Fibroblast of lung (primary cell): ENCODE results near the gene ACO2. TPM values are rescaled to one million over a fixed set of nuclear protein-coding genes. Genes with fewer than 3 reads are reported as not detected.

ENCODE experiments used
- DNase-seq, 2 donors: peaks; one replicate each; pipeline versions ENCODE4 v3.0.0 to v3.0.0-alpha.2; 2010; ENCODE audit warnings: low read depth in 2 of 2
- H2AFZ ChIP-seq: 2 replicates; pipeline ENCODE4 v1.5.1; 2012; ENCODE audit warnings: low read length, control low read depth, inconsistent platforms
- H3K27ac ChIP-seq: 2 replicates; pipeline ENCODE4 v1.5.1; 2011; ENCODE audit warnings: low read length, control low read depth; ENCODE audit not compliant: insufficient read depth
- H3K27me3 ChIP-seq: 2 replicates; pipeline ENCODE4 v1.5.1; 2011; ENCODE audit warnings: mild to moderate bottlenecking, low read length; ENCODE audit not compliant: control insufficient read depth, insufficient read depth
- H3K36me3 ChIP-seq: 2 replicates; pipeline ENCODE4 v1.5.1; 2011; ENCODE audit warnings: low read length; ENCODE audit not compliant: control insufficient read depth, insufficient read depth
- H3K4me1 ChIP-seq: 2 replicates; pipeline ENCODE4 v1.5.1; 2011; ENCODE audit warnings: low read length; ENCODE audit not compliant: control insufficient read depth, insufficient read depth; ENCODE audit errors: extremely low read depth
- H3K4me2 ChIP-seq: 2 replicates; pipeline ENCODE4 v1.5.1; 2011; ENCODE audit warnings: low read length, control low read depth; ENCODE audit not compliant: insufficient read depth; ENCODE audit errors: extremely low read depth
- H3K4me3 ChIP-seq, 4 experiments: fragments of 200-600 bp in 1 of 4; sonication (generic) in 1 of 4; replicated peaks in 1 of 4; 2 replicates each; pipeline ENCODE4 v1.5.1; 2011 to 2016; ENCODE audit warnings: low read length in 4 of 4, low read depth in 3 of 4, mild to moderate bottlenecking in 3 of 4, control low read depth in 2 of 4, inconsistent platforms in 1 of 4, mixed read lengths in 1 of 4; ENCODE audit not compliant: insufficient read depth in 1 of 4; ENCODE audit errors: control extremely low read depth in 1 of 4
- H3K79me2 ChIP-seq: 2 replicates; pipeline ENCODE4 v1.5.1; 2012; ENCODE audit warnings: mild to moderate bottlenecking, low read length, inconsistent platforms; ENCODE audit not compliant: control insufficient read depth, insufficient read depth
- H3K9ac ChIP-seq: 2 replicates; pipeline ENCODE4 v1.5.1; 2011; ENCODE audit warnings: mild to moderate bottlenecking, low read length, control low read depth; ENCODE audit not compliant: insufficient read depth
- H3K9me3 ChIP-seq: 2 replicates; pipeline ENCODE4 v1.5.1; 2012; ENCODE audit warnings: low read depth, low read length; ENCODE audit not compliant: control insufficient read depth, insufficient read depth
- H4K20me1 ChIP-seq: 2 replicates; pipeline ENCODE4 v1.5.1; 2011; ENCODE audit warnings: low read length; ENCODE audit not compliant: control insufficient read depth, insufficient read depth; ENCODE audit errors: extremely low read depth
- EZH2 ChIP-seq: IDR thresholded peaks from 2 replicates; pipeline ENCODE4 v1.5.1; 2012; ENCODE audit warnings: low read length, control low read depth, mild to moderate bottlenecking; ENCODE audit errors: missing control alignments
- polyA plus RNA-seq, 2 donors: library from polyadenylated mRNA; depleted of rRNA in 1 of 2; stranded (reverse) in 1 of 2; unstranded in 1 of 2; fragments of >200 nt; gene quantifications; 2 replicates each; pipeline ENCODE4 v1.2.1, GENCODE V29; 2011 to 2012; ENCODE audit warnings: missing spikeins in 1 of 2
- total RNA-seq: library from RNA; depleted of rRNA; stranded (reverse); fragments of >200 nt; gene quantifications from 2 replicates; pipeline ENCODE4 v1.2.1, GENCODE V29; 2014
- TF ChIP-seq, protein P1 (sequence below), 2 donors: IDR thresholded peaks in 1 of 2; conservative IDR thresholded peaks in 1 of 2; 1 replicate in 1 of 2; 2 replicates in 1 of 2; pipeline ENCODE4 v1.5.1; 2011 to 2012; ENCODE audit warnings: low read length in 2 of 2, control low read depth in 1 of 2, inconsistent platforms in 1 of 2, low read depth in 1 of 2, mild to moderate bottlenecking in 1 of 2

ACO2 gene
- total and polyA plus RNA-seq, 2 donors (not counting 1 experiment from before 2014, with no cell fraction given): 37.6 to 80.3 TPM

DNA sequence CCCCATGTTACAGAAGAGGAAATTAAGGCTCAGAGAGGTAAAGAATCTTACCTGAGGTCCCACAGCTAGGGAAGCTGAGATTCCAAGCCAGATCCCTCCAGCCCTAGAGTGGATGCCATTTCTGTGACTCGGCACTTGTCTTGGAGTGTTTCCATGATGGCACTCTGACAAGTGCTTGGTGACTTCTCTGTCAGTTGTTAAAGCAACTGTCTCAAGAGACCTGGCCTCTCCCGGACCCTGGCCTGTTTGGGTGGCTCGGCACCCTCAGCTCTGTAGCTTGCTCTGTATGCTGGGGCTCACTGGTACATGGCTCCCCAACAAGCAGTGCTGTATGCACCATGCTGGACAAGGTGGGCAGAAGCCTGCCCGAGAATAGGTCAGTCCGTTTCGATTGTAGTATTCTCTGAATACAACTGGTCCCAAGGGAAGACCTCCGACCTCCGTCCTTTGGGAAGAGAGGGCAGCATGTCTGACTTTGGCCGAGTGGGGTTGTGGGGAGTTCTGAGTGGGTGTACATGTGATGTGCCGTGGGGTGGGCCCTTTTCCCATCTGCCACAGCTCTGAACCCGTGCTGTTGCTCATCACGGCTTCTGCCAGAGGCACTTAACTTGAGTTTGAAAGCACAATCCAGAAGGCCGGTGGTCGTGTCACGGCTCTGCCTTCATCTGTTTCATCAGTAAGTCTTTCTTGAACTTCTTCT lies 12.4 kb downstream of the ACO2 start:
- no peak for TF ChIP-seq EZH2
- TF ChIP-seq, protein P1, sequence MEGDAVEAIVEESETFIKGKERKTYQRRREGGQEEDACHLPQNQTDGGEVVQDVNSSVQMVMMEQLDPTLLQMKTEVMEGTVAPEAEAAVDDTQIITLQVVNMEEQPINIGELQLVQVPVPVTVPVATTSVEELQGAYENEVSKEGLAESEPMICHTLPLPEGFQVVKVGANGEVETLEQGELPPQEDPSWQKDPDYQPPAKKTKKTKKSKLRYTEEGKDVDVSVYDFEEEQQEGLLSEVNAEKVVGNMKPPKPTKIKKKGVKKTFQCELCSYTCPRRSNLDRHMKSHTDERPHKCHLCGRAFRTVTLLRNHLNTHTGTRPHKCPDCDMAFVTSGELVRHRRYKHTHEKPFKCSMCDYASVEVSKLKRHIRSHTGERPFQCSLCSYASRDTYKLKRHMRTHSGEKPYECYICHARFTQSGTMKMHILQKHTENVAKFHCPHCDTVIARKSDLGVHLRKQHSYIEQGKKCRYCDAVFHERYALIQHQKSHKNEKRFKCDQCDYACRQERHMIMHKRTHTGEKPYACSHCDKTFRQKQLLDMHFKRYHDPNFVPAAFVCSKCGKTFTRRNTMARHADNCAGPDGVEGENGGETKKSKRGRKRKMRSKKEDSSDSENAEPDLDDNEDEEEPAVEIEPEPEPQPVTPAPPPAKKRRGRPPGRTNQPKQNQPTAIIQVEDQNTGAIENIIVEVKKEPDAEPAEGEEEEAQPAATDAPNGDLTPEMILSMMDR (conservative IDR thresholded peaks at IDR 0.05 in 1 of 2, IDR thresholded peaks at IDR 0.05 in 1 of 2; ENCODE audit: low read depth in 1 of 2, low read length in 2 of 2): no peak
- Histone ChIP-seq H3K9ac (no peak overlapping the region), H3K9me3 (no peaks in the 10 kb centered on the region), H3K79me2 (peaks cover 54% of the 10 kb centered on the region), H3K36me3 (no peaks in the 10 kb centered on the region), H4K20me1 (no peaks in the 10 kb centered on the region), H3K27me3 (no peaks in the 10 kb centered on the region), H3K4me2 (peak overlapping the region; percentile 32), H3K4me1 (peaks cover 41% of the 10 kb centered on the region), H2AFZ (no peak overlapping the region), H3K4me3 (no peak overlapping the region), H3K27ac (peak overlapping the region; percentile 83)
- DNase-seq: peak; percentile 18 to 55

DNA sequence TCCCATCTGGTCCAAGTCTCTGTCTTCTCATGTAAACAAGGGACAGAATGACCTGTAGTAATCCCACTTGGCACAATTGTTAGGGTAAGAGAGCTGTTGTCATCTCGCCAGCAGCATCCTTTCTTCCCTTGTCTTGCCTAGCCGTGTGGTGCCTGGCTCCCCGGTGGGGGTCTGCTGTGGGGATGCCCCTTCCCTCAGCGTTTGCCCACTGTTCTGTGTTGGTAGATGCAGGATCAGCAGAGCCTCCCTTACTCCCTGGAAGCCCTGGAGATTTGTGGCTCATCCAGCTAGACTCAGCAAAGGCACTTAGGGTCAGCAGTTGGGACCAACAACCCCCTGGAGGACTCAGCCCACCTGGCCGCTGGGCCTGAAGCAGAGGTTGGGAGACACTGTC lies 13.0 kb downstream of the ACO2 start:
- peak overlapping the region; percentile 17 for H3K27ac ChIP-seq
- no peak for TF ChIP-seq EZH2
- TF ChIP-seq, protein P1 (conservative IDR thresholded peaks at IDR 0.05 in 1 of 2, IDR thresholded peaks at IDR 0.05 in 1 of 2; ENCODE audit: low read depth in 1 of 2, low read length in 2 of 2): no peak
- no peaks in the 10 kb centered on the region for H3K36me3 ChIP-seq
- no peak overlapping the region for H3K4me3 ChIP-seq
- H3K79me2 ChIP-seq: peaks cover 51% of the 10 kb centered on the region
- peaks cover 42% of the 10 kb centered on the region for H3K4me1 ChIP-seq
- H3K9me3 ChIP-seq: no peaks in the 10 kb centered on the region
- H3K9ac ChIP-seq: no peak overlapping the region
- DNase-seq: no peak
- H3K27me3 ChIP-seq: no peaks in the 10 kb centered on the region
- H3K4me2 ChIP-seq: no peak overlapping the region
- no peak overlapping the region for H2AFZ ChIP-seq
- H4K20me1 ChIP-seq: no peaks in the 10 kb centered on the region

DNA sequence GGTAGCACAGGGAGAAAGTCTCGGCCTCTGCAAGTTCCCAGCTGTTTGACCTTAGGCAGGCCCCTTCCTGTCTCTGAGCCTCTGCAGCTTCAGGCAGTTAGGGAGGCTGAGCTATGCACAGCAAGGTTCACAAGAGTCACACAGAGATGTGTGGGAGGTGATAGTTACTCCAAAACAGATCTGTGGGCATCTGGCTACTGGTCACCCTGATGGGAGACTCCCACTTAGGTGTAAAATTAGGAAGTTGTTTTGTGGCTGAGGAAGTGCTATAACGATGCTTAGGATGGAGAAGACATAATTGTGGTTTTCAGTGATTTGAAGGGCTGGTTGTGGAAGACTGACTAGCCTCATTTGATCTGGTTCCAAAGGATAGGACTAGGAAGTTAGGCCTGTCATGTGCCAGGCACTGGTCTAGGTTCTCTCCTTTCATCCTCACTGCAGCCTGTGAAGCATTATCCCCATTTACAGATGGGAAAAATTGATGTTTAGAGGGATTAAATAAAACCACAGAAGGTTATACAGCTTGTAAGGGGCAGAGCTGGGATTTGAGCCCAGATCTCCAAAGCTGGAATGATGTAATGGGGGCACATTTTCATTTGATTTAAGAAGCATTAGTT lies 13.5 kb downstream of the ACO2 start:
- H3K27me3 ChIP-seq: no peaks in the 10 kb centered on the region
- H3K4me3 ChIP-seq: no peak overlapping the region
- DNase-seq: peak; percentile 58 to 62
- H3K27ac ChIP-seq: peak overlapping the region; percentile 69
- H3K4me1 ChIP-seq: peaks cover 47% of the 10 kb centered on the region
- H3K36me3 ChIP-seq: no peaks in the 10 kb centered on the region
- H4K20me1 ChIP-seq: no peaks in the 10 kb centered on the region
- H3K79me2 ChIP-seq: peaks cover 49% of the 10 kb centered on the region
- TF ChIP-seq, protein P1 (conservative IDR thresholded peaks at IDR 0.05 in 1 of 2, IDR thresholded peaks at IDR 0.05 in 1 of 2; ENCODE audit: low read depth in 1 of 2, low read length in 2 of 2): no peak
- no peak for TF ChIP-seq EZH2
- H3K9ac ChIP-seq: no peak overlapping the region
- H3K9me3 ChIP-seq: no peaks in the 10 kb centered on the region
- no peak overlapping the region for H2AFZ ChIP-seq
- peak overlapping the region; percentile 4 for H3K4me2 ChIP-seq
